HG03432 (cell line): Measurements from ENCODE around the gene MED13L.
"Not testable (repeated sequence)": the region's sequence is repeated elsewhere in the genome, so short reads cannot be mapped to it uniquely, and the experiment has no call there.

Experiments
- ATAC-seq: cut with Tn5 transposase; IDR thresholded peaks from one replicate; pipeline ENCODE4 v1.9.1; 2021; ENCODE audit warnings: mild to moderate bottlenecking, moderate library complexity; ENCODE audit not compliant: unreplicated experiment

The MED13L gene

GRCh38 chr12:116031624-116032023, 245.9 kb downstream of the MED13L start:
- not testable (repeated sequence) for ATAC-seq

GRCh38 chr12:116028619-116029018, 248.9 kb downstream of the MED13L start:
- ATAC-seq: no peak

- ATAC-seq: no peak
These were observed 250.0 kb downstream of the MED13L start for GRCh38 chr12:116027551-116027821.

- ATAC-seq: no peak
These were observed 250.5 kb downstream of the MED13L start for GRCh38 chr12:116026768-116027550.

GRCh38 chr12:116026346-116026745, 251.1 kb downstream of the MED13L start:
- ATAC-seq: no peak

- ATAC-seq: no peak
These were observed 252.7 kb downstream of the MED13L start for GRCh38 chr12:116024769-116025168.

- ATAC-seq: no peak
These were observed 258.1 kb downstream of the MED13L start for GRCh38 chr12:116019415-116019814.

- no peak for ATAC-seq
These were observed 259.2 kb downstream of the MED13L start for GRCh38 chr12:116018282-116018681.

- no peak for ATAC-seq
These were observed 262.0 kb downstream of the MED13L start for GRCh38 chr12:116015525-116015924.

GRCh38 chr12:116012757-116013156, 264.7 kb downstream of the MED13L start:
- no peak for ATAC-seq

GRCh38 chr12:116011217-116011616, 266.3 kb downstream of the MED13L start:
- ATAC-seq: no peak

GRCh38 chr12:116010467-116010866, 267.0 kb downstream of the MED13L start:
- no peak for ATAC-seq

GRCh38 chr12:116009805-116010204, 267.7 kb downstream of the MED13L start:
- no peak for ATAC-seq

GRCh38 chr12:116006141-116006540, 271.4 kb downstream of the MED13L start:
- ATAC-seq: no peak

GRCh38 chr12:116002890-116003536, 274.5 kb downstream of the MED13L start:
- no peak for ATAC-seq

GRCh38 chr12:116000252-116000651, 277.2 kb downstream of the MED13L start:
- no peak for ATAC-seq

- ATAC-seq: no peak
These were observed 277.9 kb downstream of the MED13L start for GRCh38 chr12:115999582-115999981.

- ATAC-seq: no peak
These were observed 278.6 kb downstream of the MED13L start for GRCh38 chr12:115998794-115999478.

GRCh38 chr12:115998119-115998633, 279.3 kb downstream of the MED13L start:
- no peak for ATAC-seq

GRCh38 chr12:115993737-115994136, 283.8 kb downstream of the MED13L start:
- no peak for ATAC-seq

- no peak for ATAC-seq
These were observed 287.3 kb downstream of the MED13L start for GRCh38 chr12:115990241-115990640.
